Activated T-cell treated with anti-CD3 and anti-CD28 coated beads, Interleukin-2, amount 50 U/mL, for 48 hours (primary cell): ENCODE data around the gene WARS2.

Source experiments
- DNase-seq, 2 experiments: peaks; one replicate each; pipeline ENCODE4 v3.0.0-alpha.2; 2020

The WARS2 gene

GRCh38 chr1:119081267-119081666 is 59.2 kb downstream of the WARS2 start:
- no peak for DNase-seq

- no peak for DNase-seq
Observed at GRCh38 chr1:119080586-119080985, 59.9 kb downstream of the WARS2 start.

GRCh38 chr1:119079881-119080280 is 60.6 kb downstream of the WARS2 start:
- DNase-seq, result no peak

- DNase-seq, result no peak
Observed at GRCh38 chr1:119075614-119076013, 64.8 kb downstream of the WARS2 start.

- DNase-seq, result no peak
Observed at GRCh38 chr1:119071321-119071720, 69.1 kb downstream of the WARS2 start.

- DNase-seq, result no peak
Observed at GRCh38 chr1:119069682-119070081, 70.8 kb downstream of the WARS2 start.

- DNase-seq, result no peak
Observed at GRCh38 chr1:119068427-119068826, 72.0 kb downstream of the WARS2 start.

- no peak for DNase-seq
Observed at GRCh38 chr1:119061700-119062099, 78.8 kb downstream of the WARS2 start.

GRCh38 chr1:119055568-119055967 is 84.9 kb downstream of the WARS2 start:
- no peak for DNase-seq

- no peak for DNase-seq
Observed at GRCh38 chr1:119053917-119054316, 86.5 kb downstream of the WARS2 start.

- DNase-seq, result no peak
Observed at GRCh38 chr1:119052267-119052666, 88.2 kb downstream of the WARS2 start.

GRCh38 chr1:119048624-119049404 is 91.6 kb downstream of the WARS2 start:
- DNase-seq, result no peak

GRCh38 chr1:119046785-119047438 is 93.5 kb downstream of the WARS2 start:
- DNase-seq, result no peak

GRCh38 chr1:119046429-119046784 is 94.0 kb downstream of the WARS2 start:
- no peak for DNase-seq

- no peak for DNase-seq
Observed at GRCh38 chr1:119045096-119045746, 95.2 kb downstream of the WARS2 start.

- DNase-seq, result no peak
Observed at GRCh38 chr1:119040906-119041305, 99.5 kb downstream of the WARS2 start.

GRCh38 chr1:119040489-119040888 is 100.0 kb downstream of the WARS2 start:
- no peak for DNase-seq

- no peak for DNase-seq
Observed at GRCh38 chr1:119038363-119038762, 102.1 kb downstream of the WARS2 start.

GRCh38 chr1:119034359-119034758 is 106.1 kb downstream of the WARS2 start:
- DNase-seq, result no peak

- DNase-seq, result no peak
Observed at GRCh38 chr1:119032986-119033385, 107.5 kb downstream of the WARS2 start.

GRCh38 chr1:119027759-119028158 is 112.7 kb downstream of the WARS2 start:
- DNase-seq, result no peak

GRCh38 chr1:119026956-119027355 is 113.5 kb downstream of the WARS2 start:
- no peak for DNase-seq

- no peak for DNase-seq
Observed at GRCh38 chr1:119015547-119015946, 124.9 kb downstream of the WARS2 start.

- no peak for DNase-seq
Observed at GRCh38 chr1:119012383-119012782, 128.1 kb downstream of the WARS2 start.
